GM21723 (cell line): ENCODE data around the gene MIPEP.

Experiments
- ATAC-seq: cut with Tn5 transposase; IDR thresholded peaks from one replicate; pipeline ENCODE4 v1.9.1; 2021; ENCODE audit warnings: mild to moderate bottlenecking, moderate library complexity; ENCODE audit not compliant: unreplicated experiment

MIPEP gene

GRCh38 chr13:23811366-23812062 is 77.7 kb downstream of the MIPEP start:
- ATAC-seq, result no peak

- peak; percentile 38 for ATAC-seq
Observed at GRCh38 chr13:23810685-23811240, 78.4 kb downstream of the MIPEP start.

GRCh38 chr13:23808803-23809202 is 80.4 kb downstream of the MIPEP start:
- ATAC-seq, result no peak

GRCh38 chr13:23806874-23807526 is 82.2 kb downstream of the MIPEP start:
- ATAC-seq, result peak; percentile 32

GRCh38 chr13:23805821-23806220 is 83.4 kb downstream of the MIPEP start:
- ATAC-seq, result no peak

GRCh38 chr13:23805122-23805521 is 84.1 kb downstream of the MIPEP start:
- no peak for ATAC-seq

- ATAC-seq, result no peak
Observed at GRCh38 chr13:23804166-23804565, 85.0 kb downstream of the MIPEP start.

- no peak for ATAC-seq
Observed at GRCh38 chr13:23801141-23801540, 88.1 kb downstream of the MIPEP start.

GRCh38 chr13:23799945-23800344 is 89.3 kb downstream of the MIPEP start:
- peak; percentile 91 for ATAC-seq

GRCh38 chr13:23797276-23797903 is 91.8 kb downstream of the MIPEP start:
- ATAC-seq, result no peak

- no peak for ATAC-seq
Observed at GRCh38 chr13:23796551-23796950, 92.6 kb downstream of the MIPEP start.

- ATAC-seq, result peak; percentile 71
Observed at GRCh38 chr13:23794267-23795161, 94.7 kb downstream of the MIPEP start.

- no peak for ATAC-seq
Observed at GRCh38 chr13:23793711-23794110, 95.5 kb downstream of the MIPEP start.

GRCh38 chr13:23792680-23793079 is 96.5 kb downstream of the MIPEP start:
- ATAC-seq, result no peak

GRCh38 chr13:23790577-23791170 is 98.5 kb downstream of the MIPEP start:
- no peak for ATAC-seq

- ATAC-seq, result no peak
Observed at GRCh38 chr13:23789576-23790346, 99.4 kb downstream of the MIPEP start.

- no peak for ATAC-seq
Observed at GRCh38 chr13:23788459-23788858, 100.7 kb downstream of the MIPEP start.

GRCh38 chr13:23787464-23787863 is 101.7 kb downstream of the MIPEP start:
- ATAC-seq, result no peak

GRCh38 chr13:23786607-23787006 is 102.6 kb downstream of the MIPEP start:
- ATAC-seq, result no peak

GRCh38 chr13:23778879-23779278 is 110.3 kb downstream of the MIPEP start:
- ATAC-seq, result no peak
